ENCODE results near the gene C19orf38.
A peak's percentile ranks its signal among the peaks of the same experiment; 100 is the strongest.

C19orf38 gene

GRCh38 chr19:10848230-10848856 lies at the start of gene C19orf38:
Gene C19orf38 (plus strand): TSS chr19:10848415. CDS start chr19:10848509, 94 bp downstream.
- ATAC-seq (peak; percentile 19), DNase-seq (ENCODE audit: low spot score in 2 of 2) (no peak)
- H3K4me1 Mint-ChIP-seq = peaks cover 7% of the 10 kb centered on the region
- H3K9me3 Mint-ChIP-seq = peaks cover 5% of the 10 kb centered on the region
- H3K4me3 Mint-ChIP-seq = no peak within 1 kb of the TSS
- H3K36me3 Mint-ChIP-seq = no peaks in the 10 kb centered on the region
- peak within 1 kb of the TSS; percentile 13 for H3K27ac Mint-ChIP-seq

- Mint-ChIP-seq H3K4me1 (peaks cover 57% of the 10 kb centered on the region), H3K27ac (peak overlapping the region; percentile 94), H3K4me3 (peak overlapping the region; percentile 76), H3K36me3 (peaks cover 92% of the 10 kb centered on the region), H3K9me3 (no peaks in the 10 kb centered on the region)
- DNase-seq (ENCODE audit: low spot score in 2 of 2) (no peak), ATAC-seq (no peak)
These were observed 47.7 kb upstream of the C19orf38 start for GRCh38 chr19:10800488-10800887.

- Mint-ChIP-seq H3K36me3 (peaks cover 90% of the 10 kb centered on the region), H3K4me3 (no peak overlapping the region), H3K4me1 (peaks cover 38% of the 10 kb centered on the region), H3K9me3 (no peaks in the 10 kb centered on the region), H3K27ac (peak overlapping the region; percentile 91)
- no peak for DNase-seq (ENCODE audit: low spot score in 2 of 2)
- ATAC-seq = no peak
These were observed 45.7 kb upstream of the C19orf38 start for GRCh38 chr19:10802479-10802878.

GRCh38 chr19:10803252-10803651 lies 45.0 kb upstream of the C19orf38 start:
- Mint-ChIP-seq H3K4me3 (no peak overlapping the region), H3K36me3 (peaks cover 90% of the 10 kb centered on the region), H3K27ac (peak overlapping the region; percentile 91), H3K4me1 (peaks cover 35% of the 10 kb centered on the region), H3K9me3 (no peaks in the 10 kb centered on the region)
- no peak for ATAC-seq
- no peak for DNase-seq (ENCODE audit: low spot score in 2 of 2)

- Mint-ChIP-seq H3K4me3 (no peak overlapping the region), H3K27ac (peak overlapping the region; percentile 73)
These were observed 43.0 kb upstream of the C19orf38 start for GRCh38 chr19:10805065-10805757.

GRCh38 chr19:10805758-10806247 lies 42.4 kb upstream of the C19orf38 start:
- H3K36me3 Mint-ChIP-seq = peaks cover 96% of the 10 kb centered on the region
- H3K9me3 Mint-ChIP-seq = peaks cover 3% of the 10 kb centered on the region
- DNase-seq (ENCODE audit: low spot score in 2 of 2) (no peak), ATAC-seq (no peak)
- H3K4me3 Mint-ChIP-seq = no peak overlapping the region
- peaks cover 37% of the 10 kb centered on the region for H3K4me1 Mint-ChIP-seq
- H3K27ac Mint-ChIP-seq = peak overlapping the region; percentile 73

More at GRCh38 chr19:10805065-10805757, 43.0 kb upstream of the C19orf38 start:
- peaks cover 35% of the 10 kb centered on the region for H3K4me1 Mint-ChIP-seq
- peaks cover 96% of the 10 kb centered on the region for H3K36me3 Mint-ChIP-seq
- H3K9me3 Mint-ChIP-seq = peaks cover 3% of the 10 kb centered on the region
- no peak for DNase-seq (ENCODE audit: low spot score in 2 of 2)
- ATAC-seq = no peak

GRCh38 chr19:10808937-10809649 lies 39.1 kb upstream of the C19orf38 start:
- peaks cover 3% of the 10 kb centered on the region for H3K9me3 Mint-ChIP-seq
- DNase-seq (ENCODE audit: low spot score in 2 of 2) = peak in 1 of 2 donors; percentile 86
- ATAC-seq = peak; percentile 73
- H3K4me3 Mint-ChIP-seq = peak overlapping the region; percentile 51
- peaks cover 53% of the 10 kb centered on the region for H3K4me1 Mint-ChIP-seq
- H3K27ac Mint-ChIP-seq = peak overlapping the region; percentile 99
- H3K36me3 Mint-ChIP-seq = peaks cover 85% of the 10 kb centered on the region

- peaks cover 58% of the 10 kb centered on the region for H3K4me1 Mint-ChIP-seq
- peak overlapping the region; percentile 99 for H3K27ac Mint-ChIP-seq
- peaks cover 85% of the 10 kb centered on the region for H3K36me3 Mint-ChIP-seq
- peaks cover 3% of the 10 kb centered on the region for H3K9me3 Mint-ChIP-seq
- H3K4me3 Mint-ChIP-seq = peak overlapping the region; percentile 51
- ATAC-seq (no peak), DNase-seq (ENCODE audit: low spot score in 2 of 2) (no peak)
These were observed 38.4 kb upstream of the C19orf38 start for GRCh38 chr19:10809651-10810285.

- peaks cover 3% of the 10 kb centered on the region for H3K9me3 Mint-ChIP-seq
- H3K36me3 Mint-ChIP-seq = peaks cover 77% of the 10 kb centered on the region
- no peak for ATAC-seq
- DNase-seq (ENCODE audit: low spot score in 2 of 2) = no peak
- H3K27ac Mint-ChIP-seq = peak overlapping the region; percentile 99
- H3K4me3 Mint-ChIP-seq = no peak overlapping the region
- H3K4me1 Mint-ChIP-seq = peaks cover 66% of the 10 kb centered on the region
These were observed 36.7 kb upstream of the C19orf38 start for GRCh38 chr19:10811391-10812111.

- H3K36me3 Mint-ChIP-seq = peaks cover 74% of the 10 kb centered on the region
- H3K27ac Mint-ChIP-seq = peak overlapping the region; percentile 99
- peak overlapping the region; percentile 47 for H3K4me3 Mint-ChIP-seq
These were observed 36.0 kb upstream of the C19orf38 start for GRCh38 chr19:10812196-10812595.

GRCh38 chr19:10812902-10813404 lies 35.3 kb upstream of the C19orf38 start:
- ATAC-seq (peak; percentile 93), DNase-seq (ENCODE audit: low spot score in 2 of 2) (peak; percentile 53 to 82)
- H3K4me1 Mint-ChIP-seq = peaks cover 65% of the 10 kb centered on the region
- peak overlapping the region; percentile 47 for H3K4me3 Mint-ChIP-seq
- H3K36me3 Mint-ChIP-seq = peaks cover 66% of the 10 kb centered on the region
- H3K27ac Mint-ChIP-seq = peak overlapping the region; percentile 99
- peaks cover 3% of the 10 kb centered on the region for H3K9me3 Mint-ChIP-seq

More at GRCh38 chr19:10812196-10812595, 36.0 kb upstream of the C19orf38 start:
- no peak for DNase-seq (ENCODE audit: low spot score in 2 of 2)
- peaks cover 3% of the 10 kb centered on the region for H3K9me3 Mint-ChIP-seq
- H3K4me1 Mint-ChIP-seq = peaks cover 66% of the 10 kb centered on the region
- no peak for ATAC-seq

GRCh38 chr19:10815007-10815536 lies 33.1 kb upstream of the C19orf38 start:
- Mint-ChIP-seq H3K36me3 (peaks cover 64% of the 10 kb centered on the region), H3K27ac (peak overlapping the region; percentile 72), H3K9me3 (no peaks in the 10 kb centered on the region), H3K4me1 (peaks cover 53% of the 10 kb centered on the region), H3K4me3 (no peak overlapping the region)
- ATAC-seq = no peak
- no peak for DNase-seq (ENCODE audit: low spot score in 2 of 2)

- ATAC-seq = no peak
- DNase-seq (ENCODE audit: low spot score in 2 of 2) = no peak
- Mint-ChIP-seq H3K36me3 (peaks cover 66% of the 10 kb centered on the region), H3K27ac (peak overlapping the region; percentile 72), H3K9me3 (no peaks in the 10 kb centered on the region), H3K4me3 (no peak overlapping the region), H3K4me1 (peaks cover 51% of the 10 kb centered on the region)
These were observed 32.1 kb upstream of the C19orf38 start for GRCh38 chr19:10815969-10816644.

- ATAC-seq = no peak
- Mint-ChIP-seq H3K9me3 (no peaks in the 10 kb centered on the region), H3K36me3 (peaks cover 71% of the 10 kb centered on the region), H3K4me3 (no peak overlapping the region), H3K4me1 (peaks cover 47% of the 10 kb centered on the region), H3K27ac (peak overlapping the region; percentile 72)
- no peak for DNase-seq (ENCODE audit: low spot score in 2 of 2)
These were observed 31.5 kb upstream of the C19orf38 start for GRCh38 chr19:10816691-10817090.
